K562 (cell line): ENCODE data around the gene GARIN5B. TPM values are rescaled to one million over a fixed set of nuclear protein-coding genes. Genes with fewer than 3 reads are reported as not detected.

Experiments
- ATAC-seq: fragments of 200-7000 bp; cut with Tn5 transposase; 3 replicates; pipeline ENCODE4 v1.9.1; 2020; ENCODE audit warnings: moderate library complexity
- BruUV-seq: library from RNA; stranded (reverse); fragments of 400-500 nt; replicated peaks from 2 replicates; lab custom pipeline; 2021; lab: Mats Ljungman, UMichigan
- CTCF ChIA-PET: fragments of 300-600 bp; formaldehyde crosslinking; extraction: SDS; loops from one replicate; lab custom pipeline; 2021; ENCODE audit warnings: low intra/inter-chr PET ratio; lab: Yijun Ruan, JAX
- POLR2A ChIA-PET: fragments of 300-600, 350-650 bp; sonication (Branson Sonifier 250); formaldehyde crosslinking; extraction: SDS; loops from one replicate; lab custom pipeline; 2021; ENCODE audit warnings: antibody characterized with exemption, inconsistent platforms; lab: Yijun Ruan, JAX
- DNase-seq, 4 experiments: peaks; one replicate each; pipeline versions ENCODE4 v3.0.0 to v3.0.0-alpha.2; 2011 to 2018; ENCODE audit warnings: low spot score in 3 of 4, mixed read lengths in 3 of 4; ENCODE audit errors: extremely low read depth in 1 of 4
- FAIRE-seq: peaks from 2 replicates; lab custom pipeline; 2011; peaks lifted over from hg19 to GRCh38; lab: Jason Lieb, UNC
- H2AFZ ChIP-seq: 2 replicates; pipeline ENCODE4 v1.6.0; 2011; ENCODE audit warnings: low read depth, low read length, control low read depth, inconsistent platforms
- H3K27ac ChIP-seq: fragments of 200-600 bp; 3 replicates; pipeline ENCODE4 v1.8.0; 2011; ENCODE audit warnings: low read depth, mild to moderate bottlenecking, control low read depth, inconsistent platforms, low read length, moderate library complexity, mixed read lengths; ENCODE audit errors: extremely low read depth
- H3K27me3 ChIP-seq, 2 experiments: fragments of 300-600 bp in 1 of 2; 2 replicates in 1 of 2; 3 replicates in 1 of 2; pipeline versions ENCODE4 v1.6.0 to v1.8.0; 2011; ENCODE audit warnings: inconsistent platforms in 2 of 2, low read length in 2 of 2, mild to moderate bottlenecking in 1 of 2, mixed read lengths in 1 of 2, moderate library complexity in 1 of 2; ENCODE audit not compliant: control insufficient read depth in 2 of 2, insufficient read depth in 2 of 2
- H3K36me3 ChIP-seq: fragments of 300-600 bp; 3 replicates; pipeline ENCODE4 v1.8.0; 2011; ENCODE audit warnings: mild to moderate bottlenecking, low read length, inconsistent platforms; ENCODE audit not compliant: control insufficient read depth, insufficient read depth
- H3K4me1 ChIP-seq, 2 experiments: fragments of 200-600 bp in 1 of 2; replicated peaks in 1 of 2; 2 replicates in 1 of 2; 3 replicates in 1 of 2; pipeline versions ENCODE4 v1.5.1 to v1.8.0; 2011; ENCODE audit warnings: inconsistent platforms in 2 of 2, low read length in 2 of 2, mild to moderate bottlenecking in 1 of 2, mixed read lengths in 1 of 2, moderate library complexity in 1 of 2; ENCODE audit not compliant: control insufficient read depth in 2 of 2, insufficient read depth in 2 of 2
- H3K4me2 ChIP-seq: 2 replicates; pipeline ENCODE4 v1.6.1; 2011; ENCODE audit warnings: low read length, control low read depth, inconsistent platforms, mixed read lengths; ENCODE audit not compliant: insufficient read depth
- H3K4me3 ChIP-seq: fragments of 200-600 bp; sonication (generic), shearing (Covaris generic); 2 replicates; pipeline ENCODE4 v1.5.1; 2016; ENCODE audit warnings: control low read depth, inconsistent platforms
- H3K79me2 ChIP-seq: fragments of 200-600 bp; 3 replicates; pipeline ENCODE4 v1.8.0; 2011; ENCODE audit warnings: low read length, inconsistent platforms; ENCODE audit not compliant: control insufficient read depth, insufficient read depth
- H3K9ac ChIP-seq, 2 experiments: 2 replicates each; pipeline versions ENCODE4 v1.6.0 to v1.6.1; 2011; ENCODE audit warnings: low read depth in 2 of 2, low read length in 2 of 2, control low read depth in 1 of 2, inconsistent platforms in 1 of 2, mild to moderate bottlenecking in 1 of 2, mixed read lengths in 1 of 2; ENCODE audit not compliant: insufficient read depth in 1 of 2
- H3K9me1 ChIP-seq: one replicate; pipeline ENCODE4 v1.6.0; 2011; ENCODE audit warnings: inconsistent platforms, mild to moderate bottlenecking, low read length, moderate library complexity; ENCODE audit not compliant: control insufficient read depth, insufficient read depth
- H3K9me3 ChIP-seq: replicated peaks from 2 replicates; pipeline ENCODE4 v1.5.1; 2011; ENCODE audit warnings: low read depth, low read length, inconsistent platforms; ENCODE audit not compliant: control insufficient read depth, insufficient read depth
- H4K20me1 ChIP-seq: replicated peaks from 2 replicates; pipeline ENCODE4 v1.6.1; 2011; ENCODE audit warnings: low read length, inconsistent platforms, mixed read lengths; ENCODE audit not compliant: control insufficient read depth, insufficient read depth
- FOXJ2 ChIP-seq: fragments of 200-800 bp; sonication (Bioruptor generic); IDR thresholded peaks from 2 replicates; pipeline ENCODE4 v1.6.1; 2016; ENCODE audit warnings: missing genetic modification characterization, missing compliant biosample characterization
- MBD2 ChIP-seq: sonication (generic); IDR thresholded peaks from 2 replicates; pipeline ENCODE4 v1.6.1; 2016; ENCODE audit warnings: low read depth, borderline replicate concordance
- MYC ChIP-seq, 2 experiments: fragments of 250-450 bp in 1 of 2; sonication (Bioruptor Pico) in 1 of 2; IDR thresholded peaks; 2 replicates each; pipeline versions ENCODE4 v1.5.1 to v1.6.1; 2012 to 2021; ENCODE audit warnings: low read depth in 2 of 2, borderline replicate concordance in 1 of 2, improper control_type of control experiment in 1 of 2, low read length in 1 of 2, mild to moderate bottlenecking in 1 of 2, moderate library complexity in 1 of 2
- PHB2 ChIP-seq: fragments of 450-650 bp; IDR thresholded peaks from 2 replicates; pipeline ENCODE4 v1.6.1; 2017; ENCODE audit warnings: low read depth
- SMAD4 ChIP-seq: fragments of 250-450 bp; sonication (Bioruptor Pico); conservative IDR thresholded peaks from 2 replicates; pipeline ENCODE4 v1.8.0; 2021; ENCODE audit warnings: inconsistent platforms, mild to moderate bottlenecking, moderate library complexity
- U2AF2 ChIP-seq: fragments of 200-400 bp; formaldehyde crosslinking; optimal IDR thresholded peaks from 2 replicates; pipeline ENCODE3; 2017; ENCODE audit warnings: low read depth, mild to moderate bottlenecking, low read length
- ZC3H11A ChIP-seq: IDR thresholded peaks from 2 replicates; pipeline ENCODE4 v1.6.1; 2012; ENCODE audit warnings: low read depth, low read length, improper control_type of control experiment
- ZSCAN32 ChIP-seq: fragments of 450-650 bp; formaldehyde crosslinking; IDR thresholded peaks from 2 replicates; pipeline ENCODE4 v1.4.0; 2020; ENCODE audit warnings: mild to moderate bottlenecking, moderate library complexity
- WGBS: fragments of 100-300 bp; shearing (Covaris generic); methylation state at CpG from one replicate; pipeline ENCODE4 v1.1.6; 2016; ENCODE audit warnings: low coverage, mixed read lengths; ENCODE audit not compliant: insufficient coverage; ENCODE audit errors: missing lambda C conversion rate; 5-methylcytosine and 5-hydroxymethylcytosine counted together
- in situ Hi-C: fragments of 300-500 bp; cut with MboI; formaldehyde crosslinking; loops from 4 replicates; pipeline ENCODE4 v1.15.0; 2018; ENCODE audit warnings: inconsistent platforms, mixed read lengths
- intact Hi-C: fragments of 100-400 bp; cut with micrococcal nuclease; formaldehyde crosslinking; loops from 2 replicates; pipeline ENCODE4 v1.14.2; 2022
- polyA plus RNA-seq, 8 experiments: library from polyadenylated mRNA; depleted of rRNA in 4 of 8; stranded (reverse) in 5 of 8; unstranded in 3 of 8; fragments of >200 nt; fragmentation: Nextera tagmentation in 2 of 8; fragmentation: Illumina TruSeq in 1 of 8; extraction: Ambion mirVana in 2 of 8; extraction: Trizol in 1 of 8; gene quantifications; 2 replicates each; pipeline versions ENCODE4 v1.2.1 to v1.2.3, GENCODE V29; 2011 to 2014; ENCODE audit warnings: inconsistent platforms in 1 of 8, missing spikeins in 1 of 8
- total RNA-seq, 7 experiments: library from RNA; depleted of rRNA in 6 of 7; stranded (reverse); fragments of >200 nt in 6 of 7; fragmentation: Illumina TruSeq in 2 of 7; extraction: Trizol in 2 of 7; gene quantifications; 2 replicates each; pipeline versions ENCODE4 v1.2.1 to v1.2.3, GENCODE V29; 2011 to 2021; ENCODE audit warnings: low replicate concordance in 1 of 7
- TF ChIP-seq, protein P1 (sequence below): sonication (generic); formaldehyde crosslinking; IDR thresholded peaks from 2 replicates; pipeline ENCODE4 v1.8.1; 2023; ENCODE audit warnings: mild to moderate bottlenecking, missing genetic modification reagents
- TF ChIP-seq, protein P2 (sequence below): fragments of 450-650 bp; formaldehyde crosslinking; IDR thresholded peaks from 2 replicates; pipeline ENCODE4 v1.4.0; 2020; ENCODE audit warnings: mild to moderate bottlenecking, moderate library complexity

Gene GARIN5B
- total and polyA plus RNA-seq, 9 of the 15 experiments (the other 6 are each of a cell fraction or from before 2014, with no cell fraction given): not detected

DNA sequence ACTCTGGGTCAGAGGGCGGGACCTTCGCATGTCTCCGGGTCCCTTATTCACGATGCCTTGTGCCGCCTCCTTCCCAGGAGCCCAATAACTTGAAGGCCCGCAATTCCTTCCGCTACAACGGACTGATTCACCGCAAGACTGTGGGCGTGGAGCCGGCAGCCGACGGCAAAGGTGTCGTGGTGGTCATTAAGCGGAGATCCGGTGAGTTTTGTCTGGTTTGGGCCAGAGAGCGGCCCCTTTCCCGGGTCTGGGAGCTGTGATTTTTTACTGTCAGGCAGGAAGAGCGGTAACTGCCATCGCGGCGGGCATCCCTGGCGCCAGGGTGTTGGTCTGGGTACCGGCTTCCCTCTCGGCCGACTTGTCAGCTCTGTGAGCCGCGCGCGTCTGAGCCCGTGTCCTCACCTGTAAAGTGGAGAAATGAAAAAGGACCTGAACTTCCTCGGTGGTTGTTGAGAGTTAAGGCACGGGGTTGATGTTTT is 23.5 kb upstream of the GARIN5B start (continued):
- TF ChIP-seq, protein P1, sequence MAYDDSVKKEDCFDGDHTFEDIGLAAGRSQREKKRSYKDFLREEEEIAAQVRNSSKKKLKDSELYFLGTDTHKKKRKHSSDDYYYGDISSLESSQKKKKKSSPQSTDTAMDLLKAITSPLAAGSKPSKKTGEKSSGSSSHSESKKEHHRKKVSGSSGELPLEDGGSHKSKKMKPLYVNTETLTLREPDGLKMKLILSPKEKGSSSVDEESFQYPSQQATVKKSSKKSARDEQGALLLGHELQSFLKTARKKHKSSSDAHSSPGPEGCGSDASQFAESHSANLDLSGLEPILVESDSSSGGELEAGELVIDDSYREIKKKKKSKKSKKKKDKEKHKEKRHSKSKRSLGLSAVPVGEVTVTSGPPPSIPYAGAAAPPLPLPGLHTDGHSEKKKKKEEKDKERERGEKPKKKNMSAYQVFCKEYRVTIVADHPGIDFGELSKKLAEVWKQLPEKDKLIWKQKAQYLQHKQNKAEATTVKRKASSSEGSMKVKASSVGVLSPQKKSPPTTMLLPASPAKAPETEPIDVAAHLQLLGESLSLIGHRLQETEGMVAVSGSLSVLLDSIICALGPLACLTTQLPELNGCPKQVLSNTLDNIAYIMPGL (CRISPR knock-in tag): no peak

DNA sequence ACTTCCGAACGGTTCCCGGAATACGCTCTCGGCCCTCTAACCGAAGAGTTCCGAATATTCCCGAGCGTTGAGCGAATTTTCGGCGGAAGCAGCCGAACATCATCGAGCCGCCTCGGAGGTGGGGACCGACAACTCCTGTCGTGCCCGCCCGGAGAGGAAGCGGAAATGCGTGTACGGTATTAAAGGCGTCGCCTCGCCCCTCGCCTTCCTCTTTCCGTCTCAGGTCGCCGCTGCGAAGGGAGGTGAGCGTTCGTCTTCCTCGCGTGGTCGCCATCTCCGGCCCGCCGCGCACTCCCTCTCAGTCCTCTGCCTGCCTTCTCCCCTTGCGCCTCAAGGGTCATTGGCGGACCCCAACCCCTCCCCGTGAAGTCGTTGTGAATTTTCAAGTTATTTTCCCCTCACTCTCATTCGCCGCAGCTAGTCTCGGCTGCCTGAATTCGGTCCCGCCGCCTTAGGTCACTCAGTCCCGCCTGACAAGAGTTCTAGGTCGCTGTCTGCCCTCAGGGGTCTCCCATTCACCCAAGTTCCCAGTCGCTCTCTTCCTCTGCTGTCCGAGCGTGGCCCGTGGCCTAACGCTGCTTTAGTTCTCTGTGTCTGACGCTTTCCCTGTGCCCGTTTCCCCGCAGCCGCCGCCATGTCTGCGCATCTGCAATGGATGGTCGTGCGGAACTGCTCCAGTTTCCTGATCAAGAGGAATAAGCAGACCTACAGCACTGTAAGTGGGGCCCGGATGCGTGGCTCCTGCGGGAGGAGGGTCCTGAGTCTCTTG is 22.8 kb upstream of the GARIN5B start, which contains the start of gene RPL28:
RPL28 (plus strand) TSS at position 209 of the 769 bp plus-strand sequence; CDS start at position 635, 426 bp downstream.
- H3K27me3 ChIP-seq: no peaks in the 10 kb centered on the region
- no peaks in the 10 kb centered on the region; the same call in 1 of the 2 replicates for H3K9me3 ChIP-seq
- H3K27ac ChIP-seq: peak within 1 kb of the TSS; percentile 97
- peaks cover 54 to 66% of the 10 kb centered on the region in 2 experiments for H3K4me1 ChIP-seq
- intact Hi-C loops: loop anchor here (2.0 to 5.0 kb wide), 3 partner anchors 66 to 169 kb away; no protein-coding TSS in a partner anchor
- H3K4me3 ChIP-seq: peak within 1 kb of the TSS; percentile 77
- H3K36me3 ChIP-seq: peaks cover 50% of the 10 kb centered on the region
- H3K79me2 ChIP-seq: peaks cover 73% of the 10 kb centered on the region
- peak; percentile 99 for FAIRE-seq
- peaks cover 49% of the 10 kb centered on the region for H4K20me1 ChIP-seq
- DNase-seq: peak; percentile 85 to 99 (median 91)
- peaks cover 17% of the 10 kb centered on the region for H3K9me1 ChIP-seq
- peak within 1 kb of the TSS; percentile 94 for H3K4me2 ChIP-seq
- peak within 1 kb of the TSS; percentile 99 for H2AFZ ChIP-seq
- peak; percentile 80 for ATAC-seq
- under 1% methylated on average over 67 of the region's 68 CpGs for WGBS
- TSS peak; percentile 74 for BruUV-seq
- ChIA-PET POLR2A (interaction anchor here (0.6 to 12.9 kb wide), 7 partner anchors 9 to 251 kb away, joined by 3 to 195 read pairs (median 3); partner anchors contain the start of gene UBE2S), CTCF (no interaction called here)
- peak within 1 kb of the TSS; percentile 94 to 98 for H3K9ac ChIP-seq
- in situ Hi-C loops: no loop called here
- no peak for TF ChIP-seq FOXJ2
- TF ChIP-seq ZSCAN32 (CRISPR knock-in tag): no peak
- TF ChIP-seq, protein P2, sequence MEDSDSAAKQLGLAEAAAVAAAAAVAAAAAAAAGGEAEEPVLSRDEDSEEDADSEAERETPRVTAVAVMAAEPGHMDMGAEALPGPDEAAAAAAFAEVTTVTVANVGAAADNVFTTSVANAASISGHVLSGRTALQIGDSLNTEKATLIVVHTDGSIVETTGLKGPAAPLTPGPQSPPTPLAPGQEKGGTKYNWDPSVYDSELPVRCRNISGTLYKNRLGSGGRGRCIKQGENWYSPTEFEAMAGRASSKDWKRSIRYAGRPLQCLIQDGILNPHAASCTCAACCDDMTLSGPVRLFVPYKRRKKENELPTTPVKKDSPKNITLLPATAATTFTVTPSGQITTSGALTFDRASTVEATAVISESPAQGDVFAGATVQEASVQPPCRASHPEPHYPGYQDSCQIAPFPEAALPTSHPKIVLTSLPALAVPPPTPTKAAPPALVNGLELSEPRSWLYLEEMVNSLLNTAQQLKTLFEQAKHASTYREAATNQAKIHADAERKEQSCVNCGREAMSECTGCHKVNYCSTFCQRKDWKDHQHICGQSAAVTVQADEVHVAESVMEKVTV: peak; percentile 99
- TF ChIP-seq ZC3H11A: no peak
- 0 out of 2 replicates have a peak, but pooled peaks have one; percentile 27 for TF ChIP-seq SMAD4
- TF ChIP-seq U2AF2: no peak
- TF ChIP-seq MYC (IDR thresholded peaks at IDR 0.05; ENCODE audit: low read depth, low read length): peak; percentile 84
- TF ChIP-seq MYC (CRISPR knock-in tag; IDR thresholded peaks at IDR 0.05; ENCODE audit: borderline replicate concordance, low read depth): peak; percentile 59; the same call in 1 of the 2 replicates
- no peak for TF ChIP-seq PHB2
- peak; percentile 86 for TF ChIP-seq MBD2
